Measurements from ENCODE around the gene MTO1.
"Not testable (repeated sequence)": the region's sequence is repeated elsewhere in the genome, so short reads cannot be mapped to it uniquely, and the experiment has no call there.

Gene MTO1

GRCh38 chr6:73491377-73491776 is 29.8 kb downstream of the MTO1 start:
- TF ChIP-seq, protein P1, sequence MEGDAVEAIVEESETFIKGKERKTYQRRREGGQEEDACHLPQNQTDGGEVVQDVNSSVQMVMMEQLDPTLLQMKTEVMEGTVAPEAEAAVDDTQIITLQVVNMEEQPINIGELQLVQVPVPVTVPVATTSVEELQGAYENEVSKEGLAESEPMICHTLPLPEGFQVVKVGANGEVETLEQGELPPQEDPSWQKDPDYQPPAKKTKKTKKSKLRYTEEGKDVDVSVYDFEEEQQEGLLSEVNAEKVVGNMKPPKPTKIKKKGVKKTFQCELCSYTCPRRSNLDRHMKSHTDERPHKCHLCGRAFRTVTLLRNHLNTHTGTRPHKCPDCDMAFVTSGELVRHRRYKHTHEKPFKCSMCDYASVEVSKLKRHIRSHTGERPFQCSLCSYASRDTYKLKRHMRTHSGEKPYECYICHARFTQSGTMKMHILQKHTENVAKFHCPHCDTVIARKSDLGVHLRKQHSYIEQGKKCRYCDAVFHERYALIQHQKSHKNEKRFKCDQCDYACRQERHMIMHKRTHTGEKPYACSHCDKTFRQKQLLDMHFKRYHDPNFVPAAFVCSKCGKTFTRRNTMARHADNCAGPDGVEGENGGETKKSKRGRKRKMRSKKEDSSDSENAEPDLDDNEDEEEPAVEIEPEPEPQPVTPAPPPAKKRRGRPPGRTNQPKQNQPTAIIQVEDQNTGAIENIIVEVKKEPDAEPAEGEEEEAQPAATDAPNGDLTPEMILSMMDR (IDR thresholded peaks at IDR 0.05; ENCODE audit: insufficient read depth, low read length, poor library complexity, severe bottlenecking): no peak
- H3K4me3 ChIP-seq (replicated peaks; ENCODE audit: low read depth, low read length): no peak overlapping the region
- DNase-seq (ENCODE audit: extremely low read depth, insufficient read length): no peak
- no peaks in the 10 kb centered on the region for H3K27me3 ChIP-seq (replicated peaks; ENCODE audit: control insufficient read depth, insufficient read depth, low read length)
- peaks cover 7% of the 10 kb centered on the region for H3K36me3 ChIP-seq (ENCODE audit: control insufficient read depth, insufficient read depth, low read length)

- no peak for DNase-seq (ENCODE audit: extremely low read depth, insufficient read length)
- TF ChIP-seq, protein P1 (IDR thresholded peaks at IDR 0.05; ENCODE audit: insufficient read depth, low read length, poor library complexity, severe bottlenecking): no peak
- Histone ChIP-seq H3K4me3 (replicated peaks; ENCODE audit: low read depth, low read length) (no peak overlapping the region), H3K27me3 (replicated peaks; ENCODE audit: control insufficient read depth, insufficient read depth, low read length) (no peaks in the 10 kb centered on the region), H3K36me3 (ENCODE audit: control insufficient read depth, insufficient read depth, low read length) (peaks cover 3% of the 10 kb centered on the region)
Measured at GRCh38 chr6:73497915-73498314, 36.4 kb downstream of the MTO1 start.

GRCh38 chr6:73503027-73503772 is 41.7 kb downstream of the MTO1 start:
- Histone ChIP-seq H3K27me3 (replicated peaks; ENCODE audit: control insufficient read depth, insufficient read depth, low read length) (no peaks in the 10 kb centered on the region), H3K36me3 (ENCODE audit: control insufficient read depth, insufficient read depth, low read length) (peaks cover 3% of the 10 kb centered on the region; the same call in 1 of the 2 replicates), H3K4me3 (replicated peaks; ENCODE audit: low read depth, low read length) (no peak overlapping the region)
- no peak for DNase-seq (ENCODE audit: extremely low read depth, insufficient read length)
- TF ChIP-seq, protein P1 (IDR thresholded peaks at IDR 0.05; ENCODE audit: insufficient read depth, low read length, poor library complexity, severe bottlenecking): no peak

- no peak overlapping the region for H3K4me3 ChIP-seq (replicated peaks; ENCODE audit: low read depth, low read length)
Measured at GRCh38 chr6:73504160-73504559, 42.6 kb downstream of the MTO1 start.

DNA sequence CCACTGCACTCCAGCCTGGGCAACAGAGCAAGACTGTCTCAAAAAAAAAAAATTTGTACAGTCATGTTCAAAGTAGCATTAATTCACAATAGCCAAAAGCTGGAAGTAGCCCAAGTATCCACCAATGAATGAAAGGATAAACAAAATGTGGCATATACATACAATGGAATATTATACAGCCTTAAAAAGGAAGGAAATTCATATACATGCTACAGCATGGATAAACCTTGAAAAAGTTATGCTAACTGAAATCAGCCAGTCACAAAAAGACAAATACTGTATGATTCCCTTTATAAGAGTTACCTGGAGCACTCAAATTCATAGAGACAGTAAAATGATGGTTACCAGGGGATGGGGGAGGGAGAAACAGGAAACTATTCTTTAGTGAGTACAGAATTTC is 43.6 kb downstream of the MTO1 start:
- DNase-seq (ENCODE audit: extremely low read depth, insufficient read length): no peak
- peaks cover 3% of the 10 kb centered on the region; the same call in 1 of the 2 replicates for H3K36me3 ChIP-seq (ENCODE audit: control insufficient read depth, insufficient read depth, low read length)
- TF ChIP-seq, protein P1 (IDR thresholded peaks at IDR 0.05; ENCODE audit: insufficient read depth, low read length, poor library complexity, severe bottlenecking): no peak

More at GRCh38 chr6:73504160-73504559, 42.6 kb downstream of the MTO1 start:
- no peak for DNase-seq (ENCODE audit: extremely low read depth, insufficient read length)
- H3K36me3 ChIP-seq (ENCODE audit: control insufficient read depth, insufficient read depth, low read length): peaks cover 3% of the 10 kb centered on the region; the same call in 1 of the 2 replicates
- TF ChIP-seq, protein P1 (IDR thresholded peaks at IDR 0.05; ENCODE audit: insufficient read depth, low read length, poor library complexity, severe bottlenecking): no peak
- no peaks in the 10 kb centered on the region for H3K27me3 ChIP-seq (replicated peaks; ENCODE audit: control insufficient read depth, insufficient read depth, low read length)

DNA sequence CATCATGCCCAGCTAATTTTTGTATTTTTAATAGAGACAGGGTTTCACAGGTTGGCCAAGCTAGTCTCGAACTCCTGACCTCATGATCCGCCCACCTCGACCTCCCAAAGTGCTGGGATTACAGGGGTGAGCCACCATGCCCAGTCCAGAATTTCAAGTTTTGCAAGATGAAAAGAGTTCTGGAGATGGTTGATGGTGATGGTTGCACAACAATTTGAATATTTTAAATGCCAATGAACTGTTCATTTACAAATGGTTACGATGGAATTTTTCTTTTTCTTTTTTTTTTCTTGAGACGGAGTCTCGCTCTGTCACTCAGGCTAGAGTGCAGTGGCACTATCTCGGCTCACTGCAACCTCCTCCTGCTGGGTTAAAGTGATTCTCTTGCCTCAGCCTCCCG is 44.2 kb downstream of the MTO1 start:
- not testable (repeated sequence) for H3K27me3 ChIP-seq (replicated peaks; ENCODE audit: control insufficient read depth, insufficient read depth, low read length); H3K4me3 ChIP-seq (replicated peaks; ENCODE audit: low read depth, low read length); H3K36me3 ChIP-seq (ENCODE audit: control insufficient read depth, insufficient read depth, low read length); DNase-seq (ENCODE audit: extremely low read depth, insufficient read length)

More for the DNA sequence above, 43.6 kb downstream of the MTO1 start:
- H3K27me3 ChIP-seq (replicated peaks; ENCODE audit: control insufficient read depth, insufficient read depth, low read length): no peaks in the 10 kb centered on the region
- no peak overlapping the region for H3K4me3 ChIP-seq (replicated peaks; ENCODE audit: low read depth, low read length)

All from GM06990 (cell line).